HEK293 (cell line): ENCODE results near the gene METTL17.

Experiments
- CTCF ChIP-seq: fragments of 450-650 bp; formaldehyde crosslinking; IDR thresholded peaks from 2 replicates; pipeline ENCODE4 v1.5.1; 2016; ENCODE audit warnings: missing biosample characterization, missing genetic modification characterization
- GLI2 ChIP-seq: fragments of 450-650 bp; formaldehyde crosslinking; IDR thresholded peaks from 2 replicates; pipeline ENCODE4; 2017; ENCODE audit warnings: missing biosample characterization, missing genetic modification characterization, low read depth, borderline replicate concordance
- SCRT1 ChIP-seq: fragments of 450-650 bp; formaldehyde crosslinking; IDR thresholded peaks from 2 replicates; pipeline ENCODE4 v1.5.1; 2016; ENCODE audit warnings: missing biosample characterization, missing genetic modification characterization, borderline replicate concordance
- TCF7L2 ChIP-seq: IDR thresholded peaks from 2 replicates; pipeline ENCODE4 v1.6.1; 2011; ENCODE audit warnings: low read depth, mild to moderate bottlenecking, inconsistent platforms, low read length, moderate library complexity, borderline replicate concordance
- YY2 ChIP-seq: fragments of 450-650 bp; formaldehyde crosslinking; IDR thresholded peaks from 2 replicates; pipeline ENCODE4 v1.5.1; 2016; ENCODE audit warnings: missing biosample characterization, missing genetic modification characterization
- ZNF174 ChIP-seq: fragments of 450-650 bp; formaldehyde crosslinking; IDR thresholded peaks from 2 replicates; pipeline ENCODE4 v1.5.0; 2017; ENCODE audit warnings: missing biosample characterization, mild to moderate bottlenecking, missing genetic modification characterization
- ZNF274 ChIP-seq, 2 experiments: fragments of 200-500 bp in 1 of 2; fragments of 450-650 bp in 1 of 2; sonication (Bioruptor generic) in 1 of 2; formaldehyde crosslinking in 1 of 2; IDR thresholded peaks; 2 replicates each; pipeline versions ENCODE4 v1.5.1 to v1.6.1; 2014 to 2016; ENCODE audit warnings: borderline replicate concordance in 1 of 2, inconsistent platforms in 1 of 2, low read length in 1 of 2, missing biosample characterization in 1 of 2, missing genetic modification characterization in 1 of 2
- ZNF558 ChIP-seq: fragments of 450-650 bp; formaldehyde crosslinking; IDR thresholded peaks from 2 replicates; pipeline ENCODE4 v1.5.1; 2016; ENCODE audit warnings: missing biosample characterization, missing genetic modification characterization

- TF ChIP-seq SCRT1 (tag by site-specific recombination) = no peak
- TF ChIP-seq ZNF174 (tag by site-specific recombination) = no peak
- TF ChIP-seq ZNF274 (IDR thresholded peaks at IDR 0.05; ENCODE audit: low read length) = no peak
- TF ChIP-seq ZNF274 (tag by site-specific recombination; IDR thresholded peaks at IDR 0.05; ENCODE audit: borderline replicate concordance) = no peak
- no peak for TF ChIP-seq ZNF558 (tag by site-specific recombination)
- TF ChIP-seq CTCF (tag by site-specific recombination) = no peak
- no peak for TF ChIP-seq GLI2 (tag by site-specific recombination)
- TF ChIP-seq TCF7L2 = no peak
- TF ChIP-seq YY2 = no peak
Measured at GRCh38 chr14:21025371-21026273, 35.8 kb downstream of the METTL17 start.
